GM12878 (cell line): ENCODE data around the gene TRIM41. TPM values are rescaled to one million over a fixed set of nuclear protein-coding genes. Genes with fewer than 3 reads are reported as not detected.

Experiments used
- ATAC-seq: fragments of 200-7000 bp; cut with Tn5 transposase; 3 replicates; pipeline ENCODE4 v1.9.1; 2020; ENCODE audit warnings: mild to moderate bottlenecking, moderate library complexity
- BruUV-seq: library from RNA; stranded (reverse); fragments of 400-500 nt; replicated peaks from 2 replicates; lab custom pipeline; 2021; lab: Mats Ljungman, UMichigan
- CTCF ChIA-PET: fragments of 300-600 bp; sonication (Branson Sonifier 250); formaldehyde crosslinking; extraction: SDS; loops from one replicate; lab custom pipeline; 2021; ENCODE audit warnings: inconsistent platforms; lab: Yijun Ruan, JAX
- POLR2A ChIA-PET: fragments of 350-600 bp; formaldehyde crosslinking; extraction: SDS; loops from one replicate; lab custom pipeline; 2021; ENCODE audit warnings: inconsistent platforms; lab: Charles Lee
- RAD21 ChIA-PET: fragments of 300-600 bp; sonication (Branson Sonifier 250); formaldehyde crosslinking; loops from one replicate; lab custom pipeline; 2023; ENCODE audit warnings: antibody characterized with exemption; ENCODE audit not compliant: unreplicated experiment; lab: Charles Lee
- SMC1A ChIA-PET: fragments of 300-600 bp; sonication (Branson Sonifier 250); formaldehyde crosslinking; loops from one replicate; lab custom pipeline; 2023; ENCODE audit not compliant: unreplicated experiment, uncharacterized antibody; lab: Charles Lee
- DNase-seq: peaks from one replicate; pipeline ENCODE4 v3.0.0-alpha.2; 2011; ENCODE audit warnings: low read depth, low spot score
- FAIRE-seq: peaks from 3 replicates; lab custom pipeline; 2011; peaks lifted over from hg19 to GRCh38; lab: Jason Lieb, UNC
- H2AFZ ChIP-seq: 2 replicates; pipeline ENCODE4 v1.6.0; 2011; ENCODE audit warnings: low read depth, low read length, control low read depth; ENCODE audit not compliant: control insufficient read depth
- H3K27ac ChIP-seq: 2 replicates; pipeline ENCODE4 v1.5.1; 2011; ENCODE audit warnings: control low read depth; ENCODE audit not compliant: control insufficient read depth, insufficient read depth
- H3K27me3 ChIP-seq, 2 experiments: replicated peaks in 1 of 2; 2 replicates each; pipeline versions ENCODE4 v1.6.0 to v1.6.1; 2011; ENCODE audit warnings: low read length in 1 of 2; ENCODE audit not compliant: control insufficient read depth in 2 of 2, insufficient read depth in 2 of 2
- H3K36me3 ChIP-seq, 2 experiments: 2 replicates each; pipeline ENCODE4 v1.5.1; 2011; ENCODE audit warnings: low read length in 1 of 2; ENCODE audit not compliant: control insufficient read depth in 2 of 2, insufficient read depth in 2 of 2
- H3K4me1 ChIP-seq: 2 replicates; pipeline ENCODE4 v1.6.1; 2011; ENCODE audit warnings: mild to moderate bottlenecking, low read length, moderate library complexity, mixed read lengths; ENCODE audit not compliant: control insufficient read depth, insufficient read depth
- H3K4me2 ChIP-seq: 2 replicates; pipeline ENCODE4 v1.6.0; 2011; ENCODE audit warnings: control low read depth; ENCODE audit not compliant: control insufficient read depth, insufficient read depth
- H3K4me3 ChIP-seq: fragments of 200-600 bp; sonication (generic); 2 replicates; pipeline ENCODE4 v1.5.1; 2016
- H3K79me2 ChIP-seq: 2 replicates; pipeline ENCODE4 v1.6.0; 2011; ENCODE audit warnings: low read length; ENCODE audit not compliant: control insufficient read depth, insufficient read depth
- H3K9ac ChIP-seq: 2 replicates; pipeline ENCODE4 v1.8.0; 2011; ENCODE audit warnings: low read length, control low read depth, mixed read lengths; ENCODE audit not compliant: control insufficient read depth, insufficient read depth
- H3K9me3 ChIP-seq: replicated peaks from 3 replicates; pipeline ENCODE4 v1.5.1; 2011; ENCODE audit warnings: mild to moderate bottlenecking, low read length; ENCODE audit not compliant: control insufficient read depth, insufficient read depth
- H4K20me1 ChIP-seq: 2 replicates; pipeline ENCODE4 v1.6.0; 2011; ENCODE audit not compliant: control insufficient read depth, insufficient read depth
- CEBPZ ChIP-seq: fragments of 150-350 bp; IDR thresholded peaks from 2 replicates; pipeline ENCODE4 v1.6.1; 2016; ENCODE audit warnings: low read depth, low read length
- CUX1 ChIP-seq: IDR thresholded peaks from 2 replicates; pipeline ENCODE4 v1.6.1; 2012; ENCODE audit warnings: improper control_type of control experiment, low read depth, low read length; ENCODE audit not compliant: insufficient replicate concordance
- E2F4 ChIP-seq: IDR thresholded peaks from 2 replicates; pipeline ENCODE4 v1.6.1; 2012; ENCODE audit warnings: low read depth, low read length, improper control_type of control experiment
- GATAD2B ChIP-seq: fragments of 450-650 bp; conservative IDR thresholded peaks from 2 replicates; pipeline ENCODE4 v1.6.1; 2017; ENCODE audit warnings: low read depth, mild to moderate bottlenecking, moderate library complexity
- IRF3 ChIP-seq: fragments of 450-650 bp; IDR thresholded peaks from 2 replicates; pipeline ENCODE4 v1.6.1; 2014; ENCODE audit warnings: mild to moderate bottlenecking
- STAT3 ChIP-seq: IDR thresholded peaks from 2 replicates; pipeline ENCODE4 v1.6.1; 2011; ENCODE audit warnings: low read depth, low read length, improper control_type of control experiment
- ZBTB33 ChIP-seq: fragments of 450-650 bp; IDR thresholded peaks from 2 replicates; pipeline ENCODE4 v1.6.1; 2017; ENCODE audit warnings: mild to moderate bottlenecking
- WGBS: methylation state at CpG from one replicate; pipeline ENCODE4 v1.1.6; 2016; ENCODE audit warnings: low lambda C conversion rate; ENCODE audit not compliant: insufficient replicate concordance, insufficient coverage; ENCODE audit errors: missing lambda C conversion rate; 5-methylcytosine and 5-hydroxymethylcytosine counted together
- in situ Hi-C: fragments of 300-500 bp; cut with MboI; formaldehyde crosslinking; loops from 9 replicates; pipeline ENCODE4 v1.14.3; 2018; ENCODE audit warnings: mixed read lengths
- intact Hi-C: fragments of 100-400 bp; cut with micrococcal nuclease; formaldehyde crosslinking; loops from one replicate; pipeline ENCODE4 v1.14.2; 2022; ENCODE audit not compliant: unreplicated experiment
- polyA plus RNA-seq, 11 experiments: library from polyadenylated mRNA; depleted of rRNA in 4 of 11; unstranded in 6 of 11; stranded (reverse) in 5 of 11; fragments of >200 nt; fragmentation: Nextera tagmentation in 4 of 11; fragmentation: Illumina TruSeq in 1 of 11; extraction: Ambion mirVana in 4 of 11; extraction: Trizol in 1 of 11; gene quantifications; 1 replicate in 1 of 11; 2 replicates in 10 of 11; pipeline versions ENCODE4 v1.2.1 to v1.2.3, GENCODE V29; 2011 to 2016; ENCODE audit warnings: inconsistent platforms in 2 of 11, missing spikeins in 2 of 11, low read depth in 1 of 11
- total RNA-seq, 4 experiments: library from RNA; depleted of rRNA in 3 of 4; stranded (reverse); fragments of >200 nt in 3 of 4; fragmentation: Illumina TruSeq in 1 of 4; extraction: Trizol in 1 of 4; gene quantifications; 2 replicates each; pipeline versions ENCODE4 v1.2.1 to v1.2.3, GENCODE V29; 2013 to 2021

TRIM41 gene
- total and polyA plus RNA-seq, 10 of the 15 experiments (the other 5 are each of a cell fraction or from before 2014, with no cell fraction given): 1.0 to 28.9 (median 10.6) TPM

- Histone ChIP-seq H3K27ac (no peak overlapping the region), H3K4me1 (peaks cover 13% of the 10 kb centered on the region), H4K20me1 (no peaks in the 10 kb centered on the region), H2AFZ (no peak overlapping the region), H3K4me2 (no peak overlapping the region), H3K36me3 (no peaks in the 10 kb centered on the region), H3K27me3 (no peaks in the 10 kb centered on the region), H3K4me3 (no peak overlapping the region), H3K79me2 (peaks cover 14% of the 10 kb centered on the region), H3K9me3 (no peaks in the 10 kb centered on the region), H3K9ac (no peak overlapping the region)
- no peak for TF ChIP-seq GATAD2B
- no peak for TF ChIP-seq IRF3
- no peak for TF ChIP-seq STAT3
- no peak for TF ChIP-seq CUX1
- no peak for TF ChIP-seq E2F4
- TF ChIP-seq CEBPZ: no peak
- no peak for TF ChIP-seq ZBTB33
- ChIA-PET SMC1A (interaction anchor here (0.9 to 1.2 kb wide), 2 partner anchors 13 to 31 kb away, joined by 3 to 5 read pairs; no protein-coding TSS in a partner anchor), POLR2A (interaction anchor here (1.4 kb wide), 1 partner anchor 13 kb away, joined by 8 read pairs; no protein-coding TSS in a partner anchor), RAD21 (no interaction called here), CTCF (interaction anchor here (0.8 to 1.2 kb wide), 2 partner anchors 13 to 41 kb away, joined by 3 to 6 read pairs; partner anchors contain the start of gene TRIM52)
- no TSS peak for BruUV-seq
- 98% methylated on average over 10 of the region's 10 CpGs for WGBS
- in situ Hi-C loops (no loop called here), intact Hi-C loops (no loop called here)
- no peak for DNase-seq
- no peak for ATAC-seq
- FAIRE-seq: no peak
Measured at GRCh38 chr5:181220178-181220515, 2.9 kb upstream of the TRIM41 start.
